Inflammatory macrophage treated with lipopolysaccharide for 1 hour (primary cell): Measurements from ENCODE around the gene PSMA3.
A peak's percentile ranks its signal among the peaks of the same experiment; 100 is the strongest.
"Not testable (repeated sequence)": the region's sequence is repeated elsewhere in the genome, so short reads cannot be mapped to it uniquely, and the experiment has no call there.

Experiments used
- DNase-seq, 2 donors: peaks; one replicate each; pipeline ENCODE4 v3.0.0-alpha.2; 2020 to 2022

The PSMA3 gene

GRCh38 chr14:58244556-58245387 lies at the start of gene PSMA3:
Gene PSMA3, plus strand, starts transcription at chr14:58244843. Its CDS starts 78 bp downstream, at chr14:58244921.
- peak; percentile 97 for DNase-seq

DNA sequence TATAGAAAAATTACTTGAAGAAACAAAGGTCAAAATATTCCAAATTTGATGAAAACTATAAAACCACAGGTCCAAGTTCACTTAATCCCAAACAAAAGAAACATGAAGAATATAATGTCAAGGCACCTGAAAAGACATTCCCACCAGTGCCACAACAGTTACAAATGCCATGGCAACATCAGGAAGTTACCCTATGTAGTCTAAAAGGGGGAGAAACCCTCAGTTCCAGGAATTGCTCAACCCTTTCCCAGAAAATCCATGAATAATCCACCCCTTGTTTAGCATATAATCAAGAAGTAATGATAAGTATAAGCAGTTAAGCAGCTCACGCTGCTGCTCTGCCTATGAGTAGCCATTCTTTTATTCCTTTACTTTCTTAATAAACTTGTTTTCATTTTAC lies 48.4 kb upstream of the PSMA3 start:
- DNase-seq: no peak

DNA sequence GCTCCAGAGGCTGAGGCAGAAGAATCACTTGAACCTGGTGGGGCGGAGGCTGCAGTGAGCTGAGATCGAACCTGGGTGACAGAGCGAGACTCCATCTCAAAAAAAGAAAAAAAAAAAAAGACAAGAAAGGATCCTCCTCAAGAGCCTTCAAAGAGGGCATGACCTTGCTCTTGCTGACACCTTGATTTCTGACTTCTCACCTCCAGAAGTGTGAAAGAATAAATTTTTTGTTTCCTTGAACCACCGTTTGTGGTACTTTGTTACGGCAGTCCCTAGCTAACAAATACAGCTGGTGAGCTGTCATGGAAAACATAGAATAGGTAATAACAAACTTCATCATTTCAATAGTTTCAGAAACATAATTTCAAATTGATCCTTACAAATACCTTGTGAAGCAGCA lies 46.6 kb upstream of the PSMA3 start:
- DNase-seq: no peak

DNA sequence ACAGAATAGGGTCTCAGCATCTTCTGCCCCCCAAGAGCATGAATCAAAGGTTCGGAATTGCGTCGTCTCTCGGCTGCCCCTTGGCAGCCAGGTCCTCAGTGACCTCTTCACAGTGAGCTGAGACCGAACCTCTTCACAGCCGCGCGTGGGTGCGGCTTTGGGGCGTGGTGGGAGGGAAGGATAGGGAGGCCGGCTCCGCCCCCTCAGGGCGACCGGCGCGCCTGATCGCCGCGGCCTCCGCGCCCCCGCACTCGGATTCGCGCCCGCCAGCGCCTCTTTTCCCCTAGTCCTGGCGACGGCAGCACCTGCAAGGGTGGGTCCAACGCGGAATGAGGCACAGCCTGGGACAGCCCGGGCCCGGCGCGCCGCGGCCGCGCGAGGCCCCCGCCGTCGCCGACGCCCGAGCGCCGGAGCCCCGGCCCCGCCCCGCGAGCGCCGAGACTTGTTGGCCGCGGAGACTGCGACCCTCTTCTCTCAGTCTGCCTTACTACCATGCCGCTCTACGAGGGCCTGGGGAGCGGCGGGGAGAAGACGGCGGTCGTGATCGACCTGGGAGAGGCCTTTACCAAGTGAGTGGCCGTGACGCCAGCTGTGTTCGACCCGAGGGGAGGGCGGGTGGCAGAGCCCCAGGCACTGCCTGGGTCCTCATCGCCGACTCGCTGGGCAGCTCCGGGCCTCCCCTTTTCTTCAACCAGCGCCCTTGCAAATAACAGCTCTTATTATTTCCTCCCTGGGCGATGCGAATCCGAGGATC lies 44.7 kb upstream of the PSMA3 start, which contains the start of gene ACTR10:
ACTR10 (plus strand) TSS at position 424 of the 754 bp plus-strand sequence; CDS start at position 493, 69 bp downstream.
- DNase-seq: peak; percentile 82 to 83

- peak; percentile 2 to 28 for DNase-seq
These were observed 44.2 kb upstream of the PSMA3 start for GRCh38 chr14:58200480-58200841.

GRCh38 chr14:58200846-58201245 lies 43.8 kb upstream of the PSMA3 start:
- peak; percentile 21 to 37 for DNase-seq

- no peak for DNase-seq
These were observed 31.5 kb upstream of the PSMA3 start for GRCh38 chr14:58213176-58213575.

DNA sequence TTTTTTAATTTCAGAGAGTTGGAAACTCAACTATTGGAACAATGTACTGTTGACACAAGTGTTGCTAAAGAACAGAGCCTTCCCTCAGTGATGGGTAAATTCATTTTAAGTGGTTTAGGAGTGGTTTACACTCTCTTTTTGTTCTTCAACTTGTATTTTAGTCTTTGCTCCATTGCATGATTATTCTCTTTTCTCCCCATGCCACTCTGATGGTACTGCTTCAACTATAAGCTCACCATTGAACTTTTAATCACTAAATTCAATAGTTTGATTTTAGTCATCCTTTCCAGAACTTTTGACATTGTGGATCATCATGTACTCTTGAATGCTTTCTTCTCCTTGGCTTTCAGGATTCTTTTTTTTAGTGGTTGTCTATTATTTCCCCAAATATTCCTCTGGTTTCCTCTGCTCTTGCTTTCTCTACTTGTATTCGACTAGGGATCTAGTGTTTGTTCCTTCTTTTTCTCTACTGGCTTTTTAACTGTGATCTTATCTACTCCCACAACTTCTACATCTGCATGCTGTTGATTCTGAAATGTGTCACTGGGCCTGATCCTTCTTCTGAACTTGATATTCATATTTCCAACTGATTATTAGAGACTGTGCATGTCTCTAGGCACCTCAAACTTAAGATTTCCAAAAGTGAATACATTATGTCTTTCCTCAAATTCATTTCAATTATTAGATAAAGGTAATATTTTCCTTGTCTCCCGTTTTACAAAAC lies 29.3 kb upstream of the PSMA3 start:
- DNase-seq: no peak

DNA sequence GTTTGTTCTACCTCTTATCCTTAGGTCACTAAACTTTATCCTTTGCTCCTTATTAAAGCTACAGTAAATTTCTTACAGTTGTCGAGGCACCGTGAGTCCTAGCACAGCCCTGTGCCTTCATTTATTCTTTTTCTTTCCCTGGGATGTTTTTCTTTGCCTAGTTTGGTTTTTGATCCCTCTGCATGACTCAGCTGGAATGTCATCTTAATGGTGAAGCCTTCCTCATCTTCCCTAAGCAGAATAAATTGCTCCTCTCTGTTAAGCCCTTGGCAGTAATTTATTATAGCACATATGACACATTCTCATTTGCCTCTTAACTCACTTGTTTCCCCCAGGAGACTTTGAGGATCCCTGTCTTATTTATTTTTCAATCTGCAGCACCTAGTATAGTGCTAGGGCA lies 28.1 kb upstream of the PSMA3 start:
- DNase-seq: no peak

DNA sequence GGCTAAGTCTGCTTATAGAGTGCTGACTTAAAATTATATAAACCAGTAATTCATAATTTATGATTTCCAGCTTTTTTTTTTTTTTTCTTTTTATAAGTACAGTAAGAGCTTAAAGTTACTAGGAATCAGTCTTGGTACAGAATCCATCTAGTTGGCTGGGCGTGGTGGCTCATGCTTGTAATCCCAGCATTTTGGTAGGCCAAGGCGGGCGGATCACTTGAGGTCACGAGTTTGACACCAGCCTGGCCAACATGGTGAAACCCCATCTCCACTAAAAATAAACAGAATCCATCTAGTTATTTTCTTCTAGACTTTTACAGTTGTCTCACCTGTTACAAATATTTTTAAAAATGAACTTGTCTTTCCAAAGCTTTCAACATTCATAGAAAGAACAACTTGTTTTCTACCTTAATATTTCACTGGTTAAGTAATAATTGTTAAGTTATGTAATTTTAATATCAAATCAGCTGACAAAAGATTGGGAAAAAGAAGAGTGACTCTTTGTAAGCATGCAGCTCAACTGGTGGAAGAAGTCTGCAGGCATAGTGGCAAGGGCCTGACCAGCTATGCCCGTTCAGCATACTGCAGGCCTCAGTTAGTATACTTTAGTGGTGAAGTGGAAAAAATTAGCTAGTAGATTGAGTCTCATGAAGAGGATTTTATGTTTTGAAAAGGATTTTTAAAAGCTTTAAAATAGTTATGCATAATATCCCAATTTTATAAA lies 17.4 kb upstream of the PSMA3 start:
- no peak for DNase-seq

DNA sequence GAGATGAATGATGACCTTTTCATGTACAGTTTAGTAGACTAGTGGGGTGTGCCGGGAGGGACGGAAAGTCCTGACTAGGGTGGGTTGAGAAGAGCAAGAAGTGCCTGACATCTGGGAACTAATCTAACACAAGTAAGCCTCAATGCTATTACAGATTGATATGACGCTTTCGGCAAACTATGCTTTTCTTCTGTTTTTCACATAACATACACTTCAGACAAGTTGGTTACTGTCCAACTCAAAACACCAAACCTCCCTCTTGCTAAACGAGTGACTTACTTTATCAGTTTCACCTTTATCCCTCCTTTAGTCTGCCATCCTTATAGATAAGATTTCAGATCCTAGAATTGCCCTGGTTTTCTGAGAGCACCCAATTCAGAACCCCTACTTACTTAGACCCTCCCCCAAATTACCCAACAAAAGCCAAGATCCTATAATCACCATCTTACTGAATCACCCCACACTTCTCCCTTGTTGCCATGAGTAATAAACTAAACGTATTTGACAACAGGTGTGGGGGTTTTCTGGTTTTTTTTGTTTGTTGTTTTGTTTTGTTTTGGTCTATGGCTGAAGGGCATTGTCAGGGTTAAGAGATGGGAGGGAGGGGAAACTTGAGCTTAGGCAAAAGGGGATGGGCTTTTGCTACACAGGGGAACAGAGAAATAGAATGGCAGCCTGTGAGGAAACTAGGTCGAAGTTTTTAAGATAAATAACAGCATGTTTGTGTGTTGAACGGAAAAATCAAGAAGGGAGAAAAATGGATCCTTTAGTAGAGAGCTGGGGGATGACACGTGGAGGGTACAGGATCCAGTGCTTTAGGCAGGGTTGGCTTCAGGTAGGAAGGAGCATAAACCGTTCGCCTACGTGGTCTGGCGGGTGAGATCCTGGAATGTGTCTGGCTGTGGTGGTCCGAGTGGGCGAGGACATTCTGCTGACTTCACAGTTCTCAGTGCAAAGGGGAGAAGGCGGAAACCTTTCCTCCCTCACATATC lies 6.1 kb upstream of the PSMA3 start:
- DNase-seq: no peak

DNA sequence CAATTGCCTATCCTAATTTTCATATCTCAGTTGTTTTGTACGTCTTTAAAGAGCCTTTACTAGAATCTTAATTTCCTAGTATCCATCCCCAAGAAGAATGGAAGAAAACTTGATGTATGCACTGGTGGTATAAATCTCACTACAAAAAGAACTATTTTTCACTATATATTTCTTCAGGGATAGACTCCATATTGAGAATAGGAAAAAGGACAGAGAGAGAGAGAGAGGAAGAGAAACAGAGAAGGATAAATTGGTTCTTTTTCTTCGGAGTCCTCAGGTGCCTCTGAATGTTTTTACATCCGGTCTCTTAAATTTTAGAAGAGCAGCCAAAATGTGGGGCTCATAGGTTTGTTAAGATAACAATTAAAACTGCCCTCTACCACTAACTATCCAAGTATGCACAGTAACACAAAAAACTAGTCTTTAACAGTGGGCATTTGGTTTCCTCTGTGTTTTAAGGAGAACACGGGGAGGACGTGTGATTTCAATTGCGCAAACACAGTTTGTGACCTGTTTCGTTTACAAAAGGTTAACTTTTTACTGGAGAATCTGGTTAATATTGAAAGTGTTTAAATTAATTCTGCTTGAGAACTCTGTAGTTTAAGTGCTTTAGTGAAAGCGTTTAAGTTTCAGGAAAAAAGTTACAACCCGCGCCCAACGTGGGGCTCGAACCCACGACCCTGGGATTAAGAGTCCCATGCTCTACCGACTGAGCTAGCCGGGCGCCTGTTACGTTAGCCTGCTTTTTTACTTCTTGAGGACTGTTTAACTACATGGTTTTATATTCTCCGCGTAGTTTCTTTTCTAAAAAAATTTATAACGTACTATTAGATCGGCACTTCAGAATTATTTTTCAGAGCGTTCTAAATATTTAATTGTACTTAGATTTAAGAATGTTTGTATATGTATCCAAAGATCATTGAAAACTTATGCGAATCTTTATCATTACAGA lies 5.1 kb upstream of the PSMA3 start:
- peak; percentile 61 to 98 for DNase-seq

DNA sequence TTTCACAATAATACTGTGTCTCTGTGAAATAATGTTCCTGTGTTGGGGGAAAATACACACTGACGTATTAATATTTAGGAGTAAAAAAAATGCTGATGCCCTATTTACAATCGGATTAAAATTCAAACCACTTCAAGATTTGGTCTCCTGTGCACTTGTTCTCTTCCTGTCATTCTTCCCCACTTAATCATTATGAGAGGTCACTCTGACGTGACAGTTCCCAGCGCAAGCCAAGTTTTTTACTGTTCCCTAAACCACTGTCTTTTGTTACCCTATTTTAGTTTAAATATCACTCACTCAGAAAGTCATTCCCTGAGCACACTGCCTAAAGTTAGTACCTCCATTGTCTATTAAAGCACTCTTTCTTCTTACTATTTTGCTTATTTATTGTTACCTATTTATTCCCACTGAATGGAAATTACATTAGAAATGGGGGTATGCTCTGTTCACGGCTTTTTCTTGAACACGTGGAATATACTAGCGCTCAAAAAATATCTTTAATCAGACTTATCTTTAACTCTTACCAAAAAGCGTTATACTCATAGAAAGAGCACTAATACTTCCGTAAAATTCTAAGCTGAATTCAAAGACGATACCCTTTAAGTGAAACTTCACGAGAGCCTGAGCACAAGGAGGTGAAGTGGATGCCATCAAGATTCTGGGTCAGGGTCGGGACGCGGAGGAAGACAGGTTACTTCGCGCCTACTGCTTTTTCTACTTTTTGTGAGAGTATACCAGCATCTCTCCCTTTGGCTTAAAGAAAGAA lies 670 bp upstream of the PSMA3 start:
- DNase-seq: peak; percentile 43 to 54

DNA sequence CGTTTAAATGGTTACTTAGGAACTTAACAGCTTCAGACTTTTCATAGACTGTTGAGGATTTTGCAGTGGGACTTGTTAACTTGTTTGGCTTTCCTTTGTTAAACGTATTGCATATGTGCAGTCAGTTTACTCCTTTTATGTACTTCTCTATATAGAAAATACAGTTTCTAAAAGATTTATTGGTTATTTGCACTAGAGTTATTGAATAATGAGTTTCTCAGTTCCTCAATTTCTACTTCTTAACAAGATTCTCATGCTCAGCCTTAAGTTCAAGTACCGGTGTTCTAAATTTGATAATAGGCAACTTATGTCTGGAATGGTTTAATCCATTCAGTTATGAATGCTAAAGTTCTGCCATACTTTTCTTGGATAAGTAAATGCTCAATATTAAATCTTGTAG lies 919 bp downstream of the PSMA3 start:
- peak in 1 of 2 donors; percentile 23 for DNase-seq

DNA sequence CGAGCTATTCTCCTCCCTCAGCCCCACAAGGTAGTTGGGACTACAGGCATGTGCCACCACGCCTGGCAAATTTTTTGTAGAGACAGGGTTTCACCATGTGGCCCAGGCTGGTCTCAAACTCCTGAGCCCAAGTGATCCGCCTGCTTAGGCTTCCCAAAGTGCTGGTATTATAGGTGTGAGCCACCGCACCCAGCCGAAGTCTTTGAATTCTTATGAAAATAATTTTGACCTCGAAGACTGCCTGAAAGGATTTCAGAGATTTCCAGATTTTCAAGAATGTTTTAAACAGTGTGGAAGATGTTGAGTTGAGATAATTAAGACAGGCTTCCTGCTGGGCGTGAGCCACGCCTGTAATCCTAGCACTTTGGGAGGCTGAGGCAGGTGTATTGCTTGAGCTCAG lies 5.0 kb downstream of the PSMA3 start:
- no peak for DNase-seq

DNA sequence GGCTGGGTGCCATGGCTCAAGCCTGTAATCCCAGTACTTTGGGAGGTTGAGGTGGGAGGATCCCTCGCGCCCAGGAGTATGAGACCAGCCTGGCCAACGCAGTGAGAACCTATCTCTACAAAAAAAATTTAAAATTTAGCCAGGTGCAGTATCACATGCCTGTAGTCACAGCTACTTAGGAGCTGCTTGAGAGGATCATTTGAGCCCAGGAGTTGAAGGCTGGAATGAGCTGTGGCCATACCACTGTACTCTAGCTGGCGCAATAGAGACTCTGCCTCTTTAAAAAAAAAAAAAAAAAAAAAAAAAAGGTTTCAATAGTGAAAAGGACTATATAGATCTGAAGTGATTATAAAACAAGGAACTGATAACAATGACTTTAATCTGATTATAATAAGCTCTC lies 13.5 kb downstream of the PSMA3 start:
- DNase-seq: no peak

DNA sequence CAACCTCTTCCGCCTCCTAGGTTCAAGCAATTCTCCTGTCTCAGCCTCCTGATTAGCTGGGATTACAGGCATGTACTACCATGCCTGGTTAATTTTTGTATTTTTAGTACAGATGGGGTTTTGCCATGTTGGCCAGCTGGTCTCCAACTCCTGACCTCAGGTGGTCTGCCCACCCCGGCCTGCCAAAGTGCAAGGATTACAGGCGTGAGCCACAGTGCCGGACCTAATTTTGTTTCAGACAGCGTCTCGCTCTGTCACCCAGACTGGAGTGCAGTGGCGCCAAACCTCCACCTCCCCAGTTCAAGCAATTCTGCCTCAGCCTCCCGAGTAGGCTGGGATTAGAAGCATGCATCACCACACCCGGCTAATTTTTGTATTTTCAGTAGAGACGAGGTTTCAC lies 17.4 kb downstream of the PSMA3 start:
- DNase-seq: not testable (repeated sequence)

DNA sequence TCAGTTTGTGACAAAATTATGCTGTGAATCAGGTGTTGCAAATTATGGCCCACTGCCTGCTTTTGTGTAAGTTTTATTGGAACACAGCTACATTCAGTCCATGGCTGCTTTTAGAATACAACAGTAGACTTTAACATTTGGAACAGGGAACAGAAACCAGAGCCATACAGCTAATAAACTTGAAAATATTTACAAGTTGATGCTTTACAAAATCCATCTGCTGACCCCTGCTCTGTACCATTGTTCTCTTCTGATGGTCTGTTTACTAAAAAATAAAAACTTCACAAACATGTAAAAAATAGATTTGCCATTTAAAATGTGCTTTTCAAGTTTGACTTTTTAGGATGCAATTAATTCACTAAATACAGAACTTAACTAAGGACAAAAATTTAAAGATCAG lies 20.8 kb downstream of the PSMA3 start:
- DNase-seq: no peak

DNA sequence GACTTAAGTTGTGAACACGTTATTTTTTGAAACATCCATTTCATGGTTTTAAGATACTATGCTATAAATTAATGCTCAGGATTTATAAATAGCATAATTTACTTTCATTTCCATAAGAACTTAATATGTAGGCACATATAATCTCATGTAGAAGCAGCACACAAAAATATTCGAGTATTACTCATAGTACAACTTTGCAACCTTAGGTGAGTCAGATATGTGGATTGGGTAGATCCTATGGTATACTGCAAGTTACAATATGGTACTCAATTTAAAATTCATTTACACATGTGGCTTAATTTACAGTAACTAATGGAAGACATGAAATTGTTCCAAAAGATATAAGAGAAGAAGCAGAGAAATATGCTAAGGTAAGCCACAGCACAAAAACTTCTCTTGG lies 26.0 kb downstream of the PSMA3 start:
- no peak for DNase-seq
